ENCODE measurements around the gene CPSF2.

GRCh38 chr14:92217936-92218335 lies 96.2 kb downstream of the CPSF2 start:
- TF ChIP-seq, protein P1, sequence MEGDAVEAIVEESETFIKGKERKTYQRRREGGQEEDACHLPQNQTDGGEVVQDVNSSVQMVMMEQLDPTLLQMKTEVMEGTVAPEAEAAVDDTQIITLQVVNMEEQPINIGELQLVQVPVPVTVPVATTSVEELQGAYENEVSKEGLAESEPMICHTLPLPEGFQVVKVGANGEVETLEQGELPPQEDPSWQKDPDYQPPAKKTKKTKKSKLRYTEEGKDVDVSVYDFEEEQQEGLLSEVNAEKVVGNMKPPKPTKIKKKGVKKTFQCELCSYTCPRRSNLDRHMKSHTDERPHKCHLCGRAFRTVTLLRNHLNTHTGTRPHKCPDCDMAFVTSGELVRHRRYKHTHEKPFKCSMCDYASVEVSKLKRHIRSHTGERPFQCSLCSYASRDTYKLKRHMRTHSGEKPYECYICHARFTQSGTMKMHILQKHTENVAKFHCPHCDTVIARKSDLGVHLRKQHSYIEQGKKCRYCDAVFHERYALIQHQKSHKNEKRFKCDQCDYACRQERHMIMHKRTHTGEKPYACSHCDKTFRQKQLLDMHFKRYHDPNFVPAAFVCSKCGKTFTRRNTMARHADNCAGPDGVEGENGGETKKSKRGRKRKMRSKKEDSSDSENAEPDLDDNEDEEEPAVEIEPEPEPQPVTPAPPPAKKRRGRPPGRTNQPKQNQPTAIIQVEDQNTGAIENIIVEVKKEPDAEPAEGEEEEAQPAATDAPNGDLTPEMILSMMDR (IDR thresholded peaks at IDR 0.05): no peak
- no peak for TF ChIP-seq ZFX (IDR thresholded peaks at IDR 0.05; ENCODE audit: borderline replicate concordance)

Measured in 22Rv1 (cell line).